ENCODE results near the gene BBS4. TPM values are rescaled to one million over a fixed set of nuclear protein-coding genes. Genes with fewer than 3 reads are reported as not detected.
A peak's percentile ranks its signal among the peaks of the same experiment; 100 is the strongest.
"Not testable (repeated sequence)": the region's sequence is repeated elsewhere in the genome, so short reads cannot be mapped to it uniquely, and the experiment has no call there.

Gene BBS4, protein sequence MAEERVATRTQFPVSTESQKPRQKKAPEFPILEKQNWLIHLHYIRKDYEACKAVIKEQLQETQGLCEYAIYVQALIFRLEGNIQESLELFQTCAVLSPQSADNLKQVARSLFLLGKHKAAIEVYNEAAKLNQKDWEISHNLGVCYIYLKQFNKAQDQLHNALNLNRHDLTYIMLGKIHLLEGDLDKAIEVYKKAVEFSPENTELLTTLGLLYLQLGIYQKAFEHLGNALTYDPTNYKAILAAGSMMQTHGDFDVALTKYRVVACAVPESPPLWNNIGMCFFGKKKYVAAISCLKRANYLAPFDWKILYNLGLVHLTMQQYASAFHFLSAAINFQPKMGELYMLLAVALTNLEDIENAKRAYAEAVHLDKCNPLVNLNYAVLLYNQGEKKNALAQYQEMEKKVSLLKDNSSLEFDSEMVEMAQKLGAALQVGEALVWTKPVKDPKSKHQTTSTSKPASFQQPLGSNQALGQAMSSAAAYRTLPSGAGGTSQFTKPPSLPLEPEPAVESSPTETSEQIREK
- total RNA-seq: 10 to 100 TPM; 18.4 to 30.2 (median 23.4) TPM
- polyA plus RNA-seq: 10 to 100 TPM; 17.8 to 23.6 TPM
- long read RNA-seq, donor 1, transcript BBS4-201 (16 exons, 2,490 nt): major isoform, 60 of 93 reads
- long read RNA-seq, donor 1, partial matches to known transcripts: 5 of 93 reads
- long read RNA-seq, donor 1, other reads (novel, unspliced or antisense): 26 of 93 reads
- long read RNA-seq, donor 2, transcript BBS4-201 (16 exons, 2,490 nt): major isoform, 8 of 49 reads
- long read RNA-seq, donor 2, partial matches to known transcripts: 36 of 49 reads
- long read RNA-seq, donor 2, other reads (novel, unspliced or antisense): 5 of 49 reads
- long read RNA-seq, donor 3, transcript BBS4-201 (16 exons, 2,490 nt): major isoform, 14 of 20 reads
- long read RNA-seq, donor 3, partial matches to known transcripts: 2 of 20 reads
- long read RNA-seq, donor 3, other reads (novel, unspliced or antisense): 4 of 20 reads

DNA sequence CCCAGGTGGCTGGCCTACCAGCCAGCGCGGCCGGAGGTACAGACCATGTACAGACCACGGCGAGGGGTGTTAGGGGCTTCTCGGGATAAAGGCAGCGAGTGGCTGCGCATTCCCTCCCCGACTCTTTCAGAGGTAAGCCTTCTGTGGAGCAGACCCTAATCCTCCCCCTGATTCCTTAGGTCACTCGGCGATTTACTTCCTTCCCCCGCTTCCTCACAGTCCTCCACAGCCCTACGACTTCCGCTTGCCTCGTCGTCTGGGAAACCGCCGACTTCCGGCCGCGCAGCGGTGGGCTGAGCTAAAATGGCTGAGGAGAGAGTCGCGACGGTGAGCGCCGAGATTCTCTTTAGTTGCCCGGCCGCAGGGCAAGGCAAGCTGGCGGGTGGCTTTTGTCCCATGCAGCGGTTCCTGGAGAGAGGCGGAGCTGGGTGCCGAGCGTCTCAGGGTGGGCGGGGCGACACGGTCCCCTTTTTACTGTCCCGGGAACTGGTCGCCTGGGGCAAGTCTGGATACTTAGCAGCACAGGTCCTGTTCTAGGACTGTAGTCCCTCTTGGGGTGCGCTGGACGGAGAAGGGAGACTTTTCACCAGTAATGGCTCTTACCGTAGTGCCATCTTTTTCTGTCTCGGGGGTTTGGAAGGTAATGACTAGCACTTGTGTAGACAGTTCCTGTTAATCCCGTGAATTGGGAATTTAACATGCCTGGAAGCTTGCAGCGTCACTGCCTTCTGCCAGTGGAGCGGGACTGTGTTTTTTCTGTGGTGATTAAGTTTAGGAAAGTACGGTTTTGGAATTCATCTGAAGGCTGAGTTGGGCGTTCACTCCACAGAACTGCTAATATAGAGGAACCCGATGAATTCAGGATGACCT, at the start of gene BBS4, which contains the start of gene HIGD2B:
BBS4 (plus strand) TSS at position 283 of the 870 bp plus-strand sequence; CDS start at position 304, 21 bp downstream.
HIGD2B (minus strand) TSS at position 258 of the 870 bp plus-strand sequence. CDS start 9,808 bp downstream, outside the sequence.
- TF ChIP-seq POLR2A (IDR thresholded peaks at IDR 0.05) (peak; percentile 73), CTCF (IDR thresholded peaks at IDR 0.05) (no peak), EP300 (IDR thresholded peaks at IDR 0.05) (no peak)
- peak within 1 kb of the TSS; percentile 71 for H3K4me3 ChIP-seq
- 0 to 1% (median 0%) methylated on average over 46 to 49 of the region's 49 CpGs for WGBS, 3 donors
- DNase-seq: peak; percentile 78 to 89 (median 81)
- H3K9me3 ChIP-seq: no peaks in the 10 kb centered on the region
- peak within 1 kb of the TSS; percentile 59 to 75 for H3K27ac ChIP-seq
- H3K4me1 ChIP-seq (ENCODE audit: insufficient read depth): no peaks in the 10 kb centered on the region
- intact Hi-C loops (cut with DNase I): no loop called here
- no peaks in the 10 kb centered on the region for H3K36me3 ChIP-seq
- no peaks in the 10 kb centered on the region for H3K27me3 ChIP-seq

- H3K4me3 ChIP-seq: peak overlapping the region; percentile 29
- H3K27me3 ChIP-seq; H3K9me3 ChIP-seq; H3K36me3 ChIP-seq; H3K4me1 ChIP-seq (ENCODE audit: insufficient read depth); intact Hi-C loops (cut with DNase I); H3K27ac ChIP-seq: not testable (repeated sequence)
- WGBS, 3 donors: 1% methylated on average over 18 of the region's 43 CpGs; no CpG with 5 or more reads in 2 of the 3 donors
- peak; percentile 72 to 86 (median 81) for DNase-seq
Measured at GRCh38 chr15:72636519-72637282, 49.3 kb upstream of the BBS4 start.

DNA sequence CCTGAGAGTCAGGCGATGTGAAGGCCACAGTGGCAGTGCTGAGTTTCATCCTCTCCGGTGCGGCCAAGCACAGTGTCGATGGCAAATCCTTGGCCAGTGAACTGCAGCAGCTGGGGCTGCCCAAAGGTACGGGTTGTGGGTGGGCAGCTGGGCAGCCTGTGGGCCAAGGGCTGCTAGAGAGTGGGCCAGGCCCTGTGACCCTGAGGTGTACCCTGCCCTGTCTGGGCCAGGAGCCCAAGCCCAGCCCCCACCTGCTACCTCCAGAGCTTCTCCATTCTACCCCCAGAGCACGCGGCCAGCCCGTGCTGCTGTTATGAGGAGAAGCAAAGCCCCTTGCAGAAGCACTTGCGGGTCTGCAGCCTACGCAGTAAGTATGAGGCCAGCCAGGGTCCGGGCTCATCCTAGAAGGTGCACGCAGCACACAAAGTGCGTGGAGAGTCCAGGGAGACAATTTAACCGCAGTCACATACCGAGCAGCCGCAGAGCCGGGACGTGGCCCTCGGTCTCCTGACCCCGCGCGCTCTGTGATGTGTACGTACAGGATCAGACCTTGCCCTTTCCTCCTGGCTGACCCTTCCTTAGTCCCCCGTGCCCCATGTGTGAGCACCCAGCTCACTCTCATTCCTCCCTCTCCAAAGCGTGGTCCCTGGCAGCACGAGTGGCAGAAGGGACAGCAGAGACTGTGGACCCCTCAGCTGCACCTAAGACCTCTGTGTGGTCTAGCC, 46.1 kb upstream of the BBS4 start:
- H3K4me3 ChIP-seq; DNase-seq; H3K9me3 ChIP-seq; H3K27me3 ChIP-seq; H3K4me1 ChIP-seq (ENCODE audit: insufficient read depth); intact Hi-C loops (cut with DNase I); H3K36me3 ChIP-seq; H3K27ac ChIP-seq: not testable (repeated sequence)
- WGBS, 3 donors: no CpG with 5 or more reads among the region's 26 CpGs

GRCh38 chr15:72642271-72642670, 43.7 kb upstream of the BBS4 start:
- H3K4me1 ChIP-seq (ENCODE audit: insufficient read depth); H3K27me3 ChIP-seq; intact Hi-C loops (cut with DNase I); H3K9me3 ChIP-seq; H3K27ac ChIP-seq; H3K36me3 ChIP-seq; DNase-seq; H3K4me3 ChIP-seq: not testable (repeated sequence)
- no CpG with 5 or more reads among the region's 2 CpGs for WGBS, 3 donors

- H3K27me3 ChIP-seq; H3K36me3 ChIP-seq; H3K4me1 ChIP-seq (ENCODE audit: insufficient read depth); H3K4me3 ChIP-seq; H3K27ac ChIP-seq; DNase-seq; intact Hi-C loops (cut with DNase I); H3K9me3 ChIP-seq: not testable (repeated sequence)
- 72 to 77% (median 75%) methylated on average over 4 to 8 of the region's 10 CpGs for WGBS, 3 donors
Measured at GRCh38 chr15:72648631-72649253, 37.3 kb upstream of the BBS4 start.

DNA sequence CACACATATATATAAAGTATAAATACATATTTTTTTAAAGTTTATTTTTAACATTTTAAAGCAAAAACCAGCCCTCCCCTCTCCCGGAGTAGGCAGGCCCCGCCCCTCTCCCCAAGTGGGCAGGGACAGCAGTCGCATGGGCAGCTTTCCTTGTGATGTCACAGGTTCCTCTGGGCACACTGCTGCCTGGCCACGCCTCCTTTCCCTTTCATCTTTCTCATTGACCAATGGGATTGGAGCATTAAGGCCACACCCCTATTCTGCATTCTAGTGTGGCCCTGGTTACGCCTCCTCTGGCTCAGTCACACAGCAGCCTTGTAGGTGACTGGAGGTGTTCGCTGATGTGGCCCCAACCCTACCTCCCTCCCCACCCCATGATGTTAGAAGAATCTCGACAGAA, 31.6 kb upstream of the BBS4 start, which contains the start of gene GOLGA6B:
GOLGA6B (plus strand) TSS at position 301 of the 400 bp plus-strand sequence; CDS start at position 342, 41 bp downstream.
- H3K4me3 ChIP-seq; H3K9me3 ChIP-seq; intact Hi-C loops (cut with DNase I); H3K27me3 ChIP-seq; DNase-seq; H3K27ac ChIP-seq; H3K36me3 ChIP-seq; H3K4me1 ChIP-seq (ENCODE audit: insufficient read depth): not testable (repeated sequence)
- WGBS, 3 donors: no CpG with 5 or more reads among the region's 7 CpGs

GRCh38 chr15:72656014-72656413, 30.0 kb upstream of the BBS4 start:
- H3K27me3 ChIP-seq; intact Hi-C loops (cut with DNase I); H3K36me3 ChIP-seq; H3K27ac ChIP-seq; H3K4me1 ChIP-seq (ENCODE audit: insufficient read depth); DNase-seq; H3K9me3 ChIP-seq; H3K4me3 ChIP-seq: not testable (repeated sequence)
- no CpG with 5 or more reads among the region's 3 CpGs for WGBS, 3 donors

- H3K4me3 ChIP-seq; intact Hi-C loops (cut with DNase I); H3K9me3 ChIP-seq; H3K4me1 ChIP-seq (ENCODE audit: insufficient read depth); H3K36me3 ChIP-seq; H3K27me3 ChIP-seq; DNase-seq; H3K27ac ChIP-seq: not testable (repeated sequence)
- WGBS, 3 donors: 78 to 90% (median 83%) methylated on average over 5 to 9 of the region's 10 CpGs
Measured at GRCh38 chr15:72661081-72661480, 24.9 kb upstream of the BBS4 start.
